WTC11 (cell line): ENCODE data around the gene AMPD3.

Experiments
- CBFB ChIP-seq: sonication (generic); formaldehyde crosslinking; IDR thresholded peaks from 2 replicates; pipeline ENCODE4 v1.8.1; 2022; ENCODE audit warnings: mild to moderate bottlenecking, low read depth, missing genetic modification reagents
- CREB1 ChIP-seq: sonication (generic); formaldehyde crosslinking; IDR thresholded peaks from 2 replicates; pipeline ENCODE4 v1.8.0; 2023; ENCODE audit warnings: mild to moderate bottlenecking, missing genetic modification reagents
- ELF4 ChIP-seq: sonication (generic); formaldehyde crosslinking; IDR thresholded peaks from 2 replicates; pipeline ENCODE4 v1.8.1; 2022; ENCODE audit warnings: low read depth, mild to moderate bottlenecking, moderate library complexity, missing genetic modification reagents
- ESRRA ChIP-seq: sonication (generic); formaldehyde crosslinking; IDR thresholded peaks from 2 replicates; pipeline ENCODE4 v1.8.1; 2022; ENCODE audit warnings: mild to moderate bottlenecking, missing genetic modification reagents, borderline replicate concordance
- JUN ChIP-seq: sonication (generic); formaldehyde crosslinking; IDR thresholded peaks from 2 replicates; pipeline ENCODE4 v1.8.0; 2023; ENCODE audit warnings: mild to moderate bottlenecking, missing genetic modification reagents
- NR2C2 ChIP-seq: sonication (generic); formaldehyde crosslinking; IDR thresholded peaks from 2 replicates; pipeline ENCODE4 v1.8.0; 2022; ENCODE audit warnings: mild to moderate bottlenecking, missing genetic modification reagents
- SOX15 ChIP-seq: fragments of 250-450 bp; sonication (Bioruptor Pico); IDR thresholded peaks from 2 replicates; pipeline ENCODE4 v1.9.0; 2021; ENCODE audit warnings: mild to moderate bottlenecking
- ZNF121 ChIP-seq: sonication (generic); formaldehyde crosslinking; IDR thresholded peaks from 2 replicates; pipeline ENCODE4 v1.8.0; 2023; ENCODE audit warnings: missing genetic modification reagents
- ZNF232 ChIP-seq: sonication (generic); formaldehyde crosslinking; IDR thresholded peaks from 2 replicates; pipeline ENCODE4 v1.8.0; 2022; ENCODE audit warnings: mild to moderate bottlenecking, missing genetic modification reagents
- ZNF263 ChIP-seq: sonication (generic); formaldehyde crosslinking; IDR thresholded peaks from 2 replicates; pipeline ENCODE4 v1.8.1; 2022; ENCODE audit warnings: low read depth, mild to moderate bottlenecking, moderate library complexity, missing genetic modification reagents
- TF ChIP-seq, protein P1 (sequence below): fragments of 200-600 bp; IDR thresholded peaks from 2 replicates; pipeline ENCODE4 v1.8.0; 2022; ENCODE audit warnings: antibody characterized with exemption
- TF ChIP-seq, protein P2 (sequence below): sonication (generic); formaldehyde crosslinking; IDR thresholded peaks from 2 replicates; pipeline ENCODE4 v1.8.0; 2022; ENCODE audit warnings: mild to moderate bottlenecking, missing genetic modification reagents

DNA sequence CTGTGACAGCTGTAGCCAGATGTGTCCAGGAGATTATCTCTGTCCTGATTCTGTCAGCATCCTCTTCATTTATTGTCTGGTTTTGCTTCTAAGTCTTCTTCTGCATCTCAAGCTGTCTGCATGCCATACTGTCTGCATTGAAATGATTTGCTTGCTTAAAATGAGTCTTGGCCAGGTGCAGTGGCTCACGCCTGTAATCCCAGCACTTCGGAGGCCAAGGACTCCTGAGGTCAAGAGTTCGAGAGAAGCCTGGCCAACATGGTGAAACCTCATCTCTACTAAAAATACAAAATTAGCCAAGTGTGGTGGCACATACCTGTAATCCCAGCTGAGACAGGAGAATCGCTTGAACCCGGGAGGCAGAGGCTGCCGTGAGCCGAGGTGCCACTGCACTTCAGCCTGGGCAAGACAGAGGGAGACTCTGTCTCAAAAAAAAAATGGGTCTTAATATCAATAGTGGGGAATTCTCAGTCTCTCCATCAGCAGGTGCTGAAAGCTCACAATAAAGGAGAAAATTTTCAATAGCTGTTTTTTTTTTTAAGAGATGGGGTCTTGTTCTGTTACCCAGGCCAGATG lies 39.2 kb upstream of the AMPD3 start:
- TF ChIP-seq, protein P1, sequence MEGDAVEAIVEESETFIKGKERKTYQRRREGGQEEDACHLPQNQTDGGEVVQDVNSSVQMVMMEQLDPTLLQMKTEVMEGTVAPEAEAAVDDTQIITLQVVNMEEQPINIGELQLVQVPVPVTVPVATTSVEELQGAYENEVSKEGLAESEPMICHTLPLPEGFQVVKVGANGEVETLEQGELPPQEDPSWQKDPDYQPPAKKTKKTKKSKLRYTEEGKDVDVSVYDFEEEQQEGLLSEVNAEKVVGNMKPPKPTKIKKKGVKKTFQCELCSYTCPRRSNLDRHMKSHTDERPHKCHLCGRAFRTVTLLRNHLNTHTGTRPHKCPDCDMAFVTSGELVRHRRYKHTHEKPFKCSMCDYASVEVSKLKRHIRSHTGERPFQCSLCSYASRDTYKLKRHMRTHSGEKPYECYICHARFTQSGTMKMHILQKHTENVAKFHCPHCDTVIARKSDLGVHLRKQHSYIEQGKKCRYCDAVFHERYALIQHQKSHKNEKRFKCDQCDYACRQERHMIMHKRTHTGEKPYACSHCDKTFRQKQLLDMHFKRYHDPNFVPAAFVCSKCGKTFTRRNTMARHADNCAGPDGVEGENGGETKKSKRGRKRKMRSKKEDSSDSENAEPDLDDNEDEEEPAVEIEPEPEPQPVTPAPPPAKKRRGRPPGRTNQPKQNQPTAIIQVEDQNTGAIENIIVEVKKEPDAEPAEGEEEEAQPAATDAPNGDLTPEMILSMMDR = no peak
- TF ChIP-seq SOX15 = no peak
- no peak for TF ChIP-seq ZNF263 (CRISPR knock-in tag)
- no peak for TF ChIP-seq JUN (CRISPR knock-in tag)
- TF ChIP-seq CREB1 (CRISPR knock-in tag) = no peak
- TF ChIP-seq, protein P2, sequence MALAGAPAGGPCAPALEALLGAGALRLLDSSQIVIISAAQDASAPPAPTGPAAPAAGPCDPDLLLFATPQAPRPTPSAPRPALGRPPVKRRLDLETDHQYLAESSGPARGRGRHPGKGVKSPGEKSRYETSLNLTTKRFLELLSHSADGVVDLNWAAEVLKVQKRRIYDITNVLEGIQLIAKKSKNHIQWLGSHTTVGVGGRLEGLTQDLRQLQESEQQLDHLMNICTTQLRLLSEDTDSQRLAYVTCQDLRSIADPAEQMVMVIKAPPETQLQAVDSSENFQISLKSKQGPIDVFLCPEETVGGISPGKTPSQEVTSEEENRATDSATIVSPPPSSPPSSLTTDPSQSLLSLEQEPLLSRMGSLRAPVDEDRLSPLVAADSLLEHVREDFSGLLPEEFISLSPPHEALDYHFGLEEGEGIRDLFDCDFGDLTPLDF = no peak
- TF ChIP-seq ZNF121 = no peak
- no peak for TF ChIP-seq ZNF232 (CRISPR knock-in tag)
- TF ChIP-seq NR2C2 (CRISPR knock-in tag) = no peak
- TF ChIP-seq ESRRA (CRISPR knock-in tag) = no peak
- no peak for TF ChIP-seq CBFB (CRISPR knock-in tag)
- no peak for TF ChIP-seq ELF4 (CRISPR knock-in tag)
